CD4-positive, alpha-beta T cell treated with Interleukin-17A for 1 hour (primary cell): ENCODE data around the gene CTU2.
"Not testable (repeated sequence)": the region's sequence is repeated elsewhere in the genome, so short reads cannot be mapped to it uniquely, and the experiment has no call there.

ENCODE experiments used
- DNase-seq: peaks from one replicate; pipeline ENCODE4 v3.0.0-alpha.2; 2020

CTU2 gene

DNA sequence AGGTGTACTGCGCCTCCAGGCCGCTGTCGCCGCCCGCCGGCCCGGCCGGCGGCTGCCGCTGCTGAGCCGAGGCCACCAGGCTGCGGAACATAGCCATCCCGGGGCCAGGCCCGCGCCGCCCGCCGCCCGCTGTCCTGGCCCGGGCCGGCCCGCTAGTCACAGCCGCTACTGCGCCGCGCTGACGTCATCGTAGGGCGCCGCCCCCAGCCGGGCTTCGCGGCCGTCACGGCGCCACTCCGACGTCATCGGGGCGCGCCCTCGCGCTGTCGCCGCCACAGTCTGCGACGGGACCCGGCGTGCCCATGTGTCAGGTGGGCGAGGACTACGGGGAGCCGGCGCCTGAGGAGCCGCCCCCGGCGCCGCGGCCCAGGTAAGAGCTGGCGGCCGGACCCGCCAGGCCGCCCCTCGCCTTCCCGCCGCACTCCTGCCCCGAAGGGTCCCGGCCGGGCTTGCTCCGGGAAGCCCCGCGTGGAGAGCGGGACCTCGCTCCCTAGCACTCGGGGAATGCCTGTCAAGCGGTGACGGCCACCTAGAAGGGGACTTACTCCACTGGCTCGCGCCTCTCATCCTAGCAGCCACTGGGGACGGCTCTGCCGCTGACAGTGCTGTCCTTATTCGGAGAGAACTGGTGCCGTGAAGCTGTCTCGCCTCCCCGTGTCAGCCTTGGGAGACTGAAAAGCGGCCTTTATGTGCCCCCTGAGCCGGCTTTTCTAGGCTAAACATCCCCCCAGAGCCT is at the start of gene CTU2, which contains the start of gene RNF166:
Gene CTU2, plus strand, starts transcription at position 275 of the 736 bp plus-strand sequence. Its CDS starts 28 bp downstream, at position 303.
Gene RNF166, minus strand, starts transcription at position 180 of the 736 bp plus-strand sequence. Its CDS starts 83 bp downstream, at position 97.
- peak; percentile 89 for DNase-seq

GRCh38 chr16:88657371-88657770 is 48.9 kb upstream of the CTU2 start:
- DNase-seq = no peak

- DNase-seq = no peak
These were observed 47.6 kb upstream of the CTU2 start for GRCh38 chr16:88658714-88659113.

- no peak for DNase-seq
These were observed 47.1 kb upstream of the CTU2 start for GRCh38 chr16:88659160-88659559.

DNA sequence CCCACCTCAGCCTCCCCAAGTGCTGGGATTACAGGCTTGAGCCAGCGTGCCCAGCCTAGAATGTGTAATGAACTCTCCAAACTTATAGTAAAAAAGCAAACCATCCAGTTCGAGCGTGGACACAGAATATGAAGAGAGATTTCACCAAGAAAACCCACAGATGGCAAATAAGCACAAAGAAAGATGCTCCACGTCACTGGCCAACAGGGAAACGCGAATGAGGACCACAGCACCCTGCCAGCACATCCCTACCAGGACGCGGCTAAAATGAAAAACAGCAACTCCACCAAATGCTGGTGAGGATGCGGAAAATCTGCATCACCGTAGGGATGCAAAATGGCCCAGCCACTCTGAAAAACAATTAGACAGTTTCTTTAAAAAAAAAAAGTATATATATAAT is 44.8 kb upstream of the CTU2 start:
- DNase-seq = no peak

DNA sequence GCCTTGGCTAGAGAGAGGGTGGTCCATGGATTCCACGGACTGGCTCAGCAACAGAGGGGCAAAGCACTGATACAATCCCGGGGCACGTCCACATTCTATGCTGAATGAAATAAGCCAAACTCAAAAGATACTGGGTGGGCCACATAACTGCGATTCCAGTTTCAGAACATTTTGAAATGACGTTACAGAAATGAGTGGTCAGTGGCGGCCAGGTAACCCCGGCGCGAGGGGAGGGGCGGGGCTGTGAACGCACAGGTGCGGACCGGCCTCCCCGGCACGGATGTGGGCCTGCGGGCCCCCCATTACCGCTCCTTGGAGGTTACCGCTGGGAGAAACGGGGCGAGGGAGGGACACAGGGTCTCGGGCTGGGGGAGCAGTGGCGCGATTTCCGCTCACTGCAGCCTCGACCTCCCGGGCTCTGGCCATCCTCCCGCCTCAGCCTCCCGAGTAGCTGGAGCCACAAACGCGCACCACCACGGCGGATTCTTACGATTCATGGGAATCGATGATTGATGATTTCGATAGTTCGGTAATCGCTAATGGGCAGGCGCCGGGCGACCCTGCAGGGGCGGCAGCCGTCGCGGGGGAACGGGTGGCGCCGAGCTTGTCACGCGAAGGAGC is 44.0 kb upstream of the CTU2 start:
- DNase-seq = no peak

- DNase-seq = peak; percentile 96
These were observed 43.3 kb upstream of the CTU2 start, which contains the start of gene MVD for GRCh38 chr16:88662843-88663606. MVD (minus strand) TSS chr16:88663091; CDS start chr16:88663080, 11 bp downstream.

DNA sequence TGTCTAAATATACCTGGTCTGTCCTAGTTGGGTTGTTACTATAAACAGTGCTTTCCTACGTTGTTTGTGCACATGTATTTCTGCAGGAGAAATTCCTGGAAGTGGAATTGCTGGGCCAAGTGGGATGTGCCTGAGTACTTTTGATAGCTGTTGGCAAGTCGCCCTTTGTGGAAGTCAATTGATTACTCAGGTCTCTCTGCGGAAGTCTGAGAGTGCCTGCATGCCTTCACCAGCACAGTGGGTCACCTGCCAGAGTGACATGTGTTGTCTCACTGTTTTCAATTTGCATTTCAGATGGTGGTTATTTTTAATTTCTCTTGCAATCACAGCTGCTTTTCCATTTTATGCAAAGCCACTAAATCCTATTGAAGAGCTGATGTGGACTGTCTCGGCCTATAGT is 41.2 kb upstream of the CTU2 start:
- DNase-seq = no peak

DNA sequence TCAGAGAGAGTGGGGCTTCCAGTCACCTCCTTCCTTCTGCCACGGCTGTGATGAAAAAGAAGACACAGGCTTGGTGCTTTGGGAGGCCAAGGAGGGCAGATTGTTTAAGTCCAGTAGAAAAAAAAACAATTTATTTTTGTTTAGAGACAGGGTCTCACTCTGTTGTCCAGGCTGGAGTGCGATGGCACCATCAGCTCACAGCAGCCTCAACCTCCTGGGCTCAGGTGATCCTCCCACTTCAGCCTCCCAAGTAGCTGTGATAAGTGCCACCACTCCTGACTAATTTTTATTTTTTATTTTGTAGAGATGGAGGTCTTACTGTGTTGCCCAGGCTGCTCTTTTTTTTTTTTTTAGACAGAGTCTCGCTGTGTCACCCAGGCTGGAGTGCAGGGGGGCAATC is 40.7 kb upstream of the CTU2 start:
- no peak for DNase-seq

DNA sequence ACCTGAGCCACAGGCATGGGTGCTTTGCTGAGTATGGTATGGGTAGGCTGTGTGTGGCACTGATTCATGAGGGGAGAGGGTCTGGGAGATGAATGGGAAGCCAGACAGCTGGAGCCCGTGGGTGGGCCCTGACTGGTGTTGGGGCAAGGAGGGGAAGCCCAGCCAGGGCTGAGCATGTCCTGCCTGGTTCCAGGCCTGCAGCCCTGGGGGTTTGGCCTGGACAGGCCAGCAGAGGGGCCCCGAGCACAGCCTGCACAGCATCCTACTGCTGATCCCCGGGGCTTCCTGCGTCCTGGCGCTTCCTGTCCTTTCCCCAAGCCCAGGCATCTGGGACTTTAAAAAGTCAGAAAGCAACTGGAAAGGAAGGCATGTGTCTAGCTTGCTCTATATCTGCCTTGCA is 38.8 kb upstream of the CTU2 start:
- no peak for DNase-seq

DNA sequence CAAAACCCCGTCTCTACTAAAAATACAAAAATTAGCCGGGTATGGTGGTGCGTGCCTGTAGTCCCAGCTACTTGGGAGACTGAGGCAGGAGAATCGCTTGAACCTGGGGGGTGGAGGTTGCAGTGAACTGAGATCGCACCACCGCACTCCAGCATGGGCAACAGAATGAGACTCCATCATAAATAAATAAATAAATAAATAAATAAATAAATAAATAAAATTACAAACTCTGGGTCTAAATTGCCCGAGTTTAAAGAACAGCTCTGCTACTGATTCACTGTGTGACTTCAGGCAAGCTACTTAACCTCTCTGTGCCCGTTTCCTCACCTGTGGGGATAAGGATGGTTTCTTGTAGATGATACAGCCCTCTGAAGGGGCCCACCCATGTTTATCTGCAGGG is 36.8 kb upstream of the CTU2 start:
- not testable (repeated sequence) for DNase-seq

DNA sequence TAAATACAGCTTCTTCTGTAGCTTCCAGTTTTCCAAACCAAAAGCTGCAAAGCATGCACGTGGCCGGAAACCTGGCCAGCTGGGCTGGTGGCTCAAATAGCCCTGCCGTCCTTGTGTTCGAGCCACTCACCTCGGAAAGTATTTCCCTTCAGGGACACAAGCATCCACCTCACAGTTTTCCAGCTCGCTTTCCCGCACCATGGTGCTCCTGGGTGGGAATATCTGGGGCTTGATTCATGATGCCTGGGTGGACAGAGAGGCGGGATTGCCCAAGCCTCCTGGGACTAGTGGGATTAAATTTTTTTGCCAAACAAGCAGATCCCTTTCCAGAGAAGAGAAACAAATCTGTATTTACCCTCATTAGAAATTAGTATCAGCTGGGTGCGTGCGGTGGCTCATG is 36.3 kb upstream of the CTU2 start:
- DNase-seq = no peak

DNA sequence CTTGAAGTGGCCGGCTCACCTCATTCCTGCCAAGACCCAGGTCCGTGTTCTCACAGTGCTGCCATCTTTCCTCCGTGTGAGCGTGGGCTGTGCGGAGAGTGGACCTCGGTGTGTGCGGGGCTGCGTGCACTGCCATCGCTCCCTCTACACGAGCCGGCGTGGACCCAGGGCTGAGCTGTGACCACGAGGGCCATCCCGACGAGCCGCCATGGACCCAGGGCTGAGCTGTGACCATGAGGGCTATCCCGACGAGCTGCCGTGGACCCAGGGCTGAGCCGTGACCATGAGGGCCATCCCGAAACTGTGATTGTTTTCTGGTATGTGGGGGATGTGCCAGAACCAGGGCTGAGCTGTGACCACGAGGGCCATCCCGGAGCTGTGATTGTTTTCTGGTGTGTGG is 34.5 kb upstream of the CTU2 start:
- no peak for DNase-seq

DNA sequence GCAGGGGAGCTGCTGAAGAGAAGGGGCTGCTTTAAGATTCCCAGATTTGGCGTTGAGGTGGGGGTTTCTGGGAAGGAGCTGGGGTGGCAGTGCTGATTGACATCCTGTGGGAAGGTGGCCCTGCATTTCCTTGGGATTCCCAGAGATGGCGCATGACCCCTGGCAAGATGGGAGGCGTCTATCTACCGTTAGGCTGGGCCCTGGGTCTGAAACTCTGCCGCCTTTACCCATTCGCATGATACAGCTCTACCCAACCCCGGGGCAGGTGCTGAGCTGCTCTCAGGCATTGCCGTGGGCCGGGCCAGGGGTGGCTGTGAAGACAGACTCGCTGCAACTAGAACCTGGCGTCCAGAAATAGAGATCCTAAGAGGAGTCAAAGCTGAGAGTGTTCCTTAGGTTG is 33.5 kb upstream of the CTU2 start:
- DNase-seq = no peak

DNA sequence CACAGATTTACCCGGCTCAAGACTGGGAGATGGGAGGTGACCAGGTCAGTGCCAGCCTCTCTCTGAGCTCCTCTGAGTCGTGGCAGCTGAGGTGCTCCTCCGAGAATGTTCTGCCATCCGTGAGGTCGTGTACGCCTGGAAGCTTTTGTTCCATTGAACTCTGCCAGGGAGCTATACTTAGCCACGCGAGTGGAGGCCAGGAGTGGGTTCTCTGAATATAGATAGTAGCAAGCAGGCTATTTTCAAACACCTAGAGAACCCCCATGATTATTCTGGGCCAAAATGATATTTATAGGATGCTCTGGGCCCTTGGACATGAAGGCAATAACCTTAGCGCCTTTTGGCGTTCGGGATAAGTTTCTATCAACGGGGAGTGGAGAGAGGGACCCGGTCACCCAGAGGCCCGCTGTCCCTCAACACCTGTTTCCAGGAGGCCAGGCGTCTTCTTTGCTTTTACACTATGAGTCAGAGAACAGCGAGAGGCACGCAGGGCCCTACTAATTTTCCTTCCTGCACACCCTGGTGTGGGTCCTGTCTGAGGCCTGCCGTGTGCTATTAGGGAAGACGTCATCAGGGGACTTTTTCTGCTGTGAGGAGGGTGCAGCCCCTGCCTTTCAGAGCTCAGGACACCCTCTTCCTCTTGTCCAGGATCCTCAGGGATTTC is 32.5 kb upstream of the CTU2 start:
- no peak for DNase-seq

GRCh38 chr16:88676502-88677242 is 29.6 kb upstream of the CTU2 start:
- no peak for DNase-seq

- no peak for DNase-seq
These were observed 28.6 kb upstream of the CTU2 start for GRCh38 chr16:88677721-88678120.

DNA sequence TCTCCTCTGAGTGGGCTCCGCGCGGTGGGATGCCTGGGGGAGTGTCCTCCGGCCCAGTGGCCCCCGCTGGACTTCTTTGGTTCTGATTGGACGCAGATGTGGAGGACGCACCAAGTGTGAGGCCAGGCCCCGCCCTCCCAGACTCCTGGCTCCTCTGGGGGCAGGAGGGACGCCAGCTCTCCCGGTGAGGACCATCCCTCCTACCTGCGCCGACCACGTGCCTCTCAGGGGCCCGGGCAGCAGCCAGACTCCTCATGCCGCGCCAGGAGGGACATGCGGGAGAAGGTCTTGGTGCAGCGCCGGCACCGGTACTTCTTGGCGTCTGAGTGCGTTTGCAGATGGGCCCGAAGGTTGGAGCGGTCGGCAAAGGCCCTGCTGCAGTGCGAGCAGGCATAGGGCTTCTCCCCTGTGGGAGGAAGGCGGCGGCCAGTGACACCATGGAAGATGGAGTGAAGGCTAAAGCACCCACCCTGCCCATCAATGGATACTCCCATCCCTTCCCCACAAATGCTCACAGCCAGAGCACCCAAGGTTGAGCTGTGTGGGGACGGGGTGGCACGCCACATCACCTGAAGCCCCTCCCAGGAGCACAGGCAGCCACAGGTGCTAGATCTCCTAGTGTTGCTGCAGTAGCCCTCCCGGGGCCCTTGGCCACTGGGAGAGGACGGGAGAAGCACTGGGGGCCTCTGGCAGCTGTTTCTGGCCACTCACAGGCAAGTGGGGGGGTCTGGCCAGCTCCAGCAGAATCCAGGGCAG is 27.9 kb upstream of the CTU2 start:
- no peak for DNase-seq

DNA sequence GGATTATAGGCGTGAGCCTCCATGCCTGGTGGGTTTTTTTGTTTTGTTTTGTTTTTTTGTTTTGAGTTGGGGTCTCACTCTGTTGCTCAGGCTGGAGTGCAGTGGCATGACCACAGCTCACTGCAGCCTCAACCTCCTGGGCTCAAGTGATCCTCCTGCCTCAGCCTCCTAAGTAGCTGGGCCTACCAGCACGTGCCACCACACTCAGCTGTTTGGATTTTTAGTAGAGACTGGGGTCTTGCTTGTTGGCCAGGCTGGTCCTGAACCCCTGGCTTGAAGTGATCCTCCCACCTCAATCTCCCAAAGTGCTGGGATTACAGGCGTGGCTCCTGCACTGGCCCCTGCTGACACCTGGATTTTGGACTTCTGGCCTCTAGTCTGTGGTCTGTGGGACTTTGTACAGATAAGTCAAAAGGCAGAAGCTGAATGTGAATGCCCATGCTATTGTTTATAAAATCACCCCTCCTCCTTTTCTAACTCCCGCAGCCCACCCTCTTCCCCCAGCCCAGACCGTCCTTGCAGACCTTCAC is 25.7 kb upstream of the CTU2 start:
- DNase-seq = no peak

DNA sequence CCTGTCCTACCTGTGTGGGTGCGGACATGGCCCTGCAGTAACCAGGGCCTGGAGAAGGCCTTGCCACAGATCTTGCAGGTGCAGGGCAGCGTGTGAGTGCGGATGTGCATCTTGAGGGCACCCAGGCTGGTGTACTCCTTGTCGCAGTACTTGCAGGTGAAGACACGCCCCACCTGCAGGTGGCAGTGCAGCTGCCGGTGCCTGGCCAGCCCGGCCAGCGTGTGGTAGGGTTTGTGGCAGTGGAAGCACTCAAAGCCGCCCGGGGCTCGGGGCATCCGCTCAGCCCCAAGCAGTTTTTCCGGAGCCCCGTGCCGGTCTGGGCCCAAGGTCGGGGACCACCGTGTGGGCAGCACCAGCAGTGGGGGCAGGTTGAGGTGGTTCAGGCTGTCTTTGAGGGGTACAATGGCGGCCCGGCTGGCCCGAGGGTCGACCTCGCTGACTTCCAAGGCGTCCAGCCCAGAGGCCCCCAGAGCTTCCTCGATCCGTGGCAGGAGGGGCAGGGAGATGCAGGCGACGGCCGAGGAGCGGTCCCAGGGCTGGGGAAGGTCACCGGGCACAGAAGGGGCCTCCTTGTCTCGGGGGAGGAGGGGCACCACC is 25.1 kb upstream of the CTU2 start:
- DNase-seq = peak; percentile 63
